ENCODE results near the gene CCL22.

DNA sequence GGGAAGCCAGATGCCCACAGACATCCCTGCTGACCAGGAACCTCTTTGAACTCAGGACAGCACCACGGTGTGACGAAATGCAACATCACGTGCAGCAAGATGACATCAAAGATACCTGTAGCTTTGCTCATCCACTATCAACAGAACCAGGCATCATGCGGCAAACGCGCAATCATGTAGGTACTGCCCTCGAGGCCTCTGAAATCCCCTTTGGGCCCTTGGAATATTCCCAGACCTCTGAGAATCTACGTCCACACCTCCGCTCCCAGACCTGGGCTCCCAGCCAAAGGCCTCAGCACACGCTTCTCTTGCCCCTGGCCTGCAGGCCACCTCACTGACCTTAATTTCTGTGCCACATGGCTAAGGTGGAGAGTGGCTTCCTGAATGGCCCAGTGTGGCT, 21.0 kb downstream of the CCL22 start:
- TF ChIP-seq, protein P1, sequence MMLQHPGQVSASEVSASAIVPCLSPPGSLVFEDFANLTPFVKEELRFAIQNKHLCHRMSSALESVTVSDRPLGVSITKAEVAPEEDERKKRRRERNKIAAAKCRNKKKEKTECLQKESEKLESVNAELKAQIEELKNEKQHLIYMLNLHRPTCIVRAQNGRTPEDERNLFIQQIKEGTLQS (IDR thresholded peaks at IDR 0.05): no peak
- TF ChIP-seq ZNF274 (IDR thresholded peaks at IDR 0.05; ENCODE audit: low read depth, low read length) (no peak), POLR2AphosphoS5 (IDR thresholded peaks at IDR 0.05; ENCODE audit: low read depth, low read length) (no peak), POLR2A (IDR thresholded peaks at IDR 0.05; ENCODE audit: borderline replicate concordance, extremely low read depth, insufficient read depth, insufficient read length) (no peak), SRF (IDR thresholded peaks at IDR 0.05; ENCODE audit: low read depth) (no peak)
